ENCODE data around the gene CACNG6.

CACNG6 gene

GRCh38 chr19:53960187-53960586 lies 31.2 kb upstream of the CACNG6 start:
- Histone ChIP-seq H3F3A (ENCODE audit: insufficient read depth, low read length) (no peaks in the 10 kb centered on the region), H3K27me3 (ENCODE audit: insufficient read depth, low read length) (no peaks in the 10 kb centered on the region), H3K4me3 (ENCODE audit: low read depth, low read length, poor library complexity, severe bottlenecking) (no peak overlapping the region), H3K4me2 (ENCODE audit: low read length) (no peak overlapping the region), H3K36me3 (ENCODE audit: insufficient read depth, low read length) (no peaks in the 10 kb centered on the region), H3K9ac (ENCODE audit: low read length) (no peak overlapping the region), H3K4me1 (ENCODE audit: insufficient read depth, low read length, severe bottlenecking) (no peaks in the 10 kb centered on the region), H3K9me2 (ENCODE audit: low read depth, low read length) (no peaks in the 10 kb centered on the region), H3K79me2 (ENCODE audit: insufficient read depth, low read length) (no peaks in the 10 kb centered on the region), H2AFZ (ENCODE audit: low read length) (no peak overlapping the region), H3K9me3 (ENCODE audit: low read length) (no peaks in the 10 kb centered on the region), H4K20me1 (ENCODE audit: insufficient read depth, low read length) (no peaks in the 10 kb centered on the region), H3K27ac (ENCODE audit: low read depth, low read length, poor library complexity, severe bottlenecking) (no peak overlapping the region)
- TF ChIP-seq, protein P1, sequence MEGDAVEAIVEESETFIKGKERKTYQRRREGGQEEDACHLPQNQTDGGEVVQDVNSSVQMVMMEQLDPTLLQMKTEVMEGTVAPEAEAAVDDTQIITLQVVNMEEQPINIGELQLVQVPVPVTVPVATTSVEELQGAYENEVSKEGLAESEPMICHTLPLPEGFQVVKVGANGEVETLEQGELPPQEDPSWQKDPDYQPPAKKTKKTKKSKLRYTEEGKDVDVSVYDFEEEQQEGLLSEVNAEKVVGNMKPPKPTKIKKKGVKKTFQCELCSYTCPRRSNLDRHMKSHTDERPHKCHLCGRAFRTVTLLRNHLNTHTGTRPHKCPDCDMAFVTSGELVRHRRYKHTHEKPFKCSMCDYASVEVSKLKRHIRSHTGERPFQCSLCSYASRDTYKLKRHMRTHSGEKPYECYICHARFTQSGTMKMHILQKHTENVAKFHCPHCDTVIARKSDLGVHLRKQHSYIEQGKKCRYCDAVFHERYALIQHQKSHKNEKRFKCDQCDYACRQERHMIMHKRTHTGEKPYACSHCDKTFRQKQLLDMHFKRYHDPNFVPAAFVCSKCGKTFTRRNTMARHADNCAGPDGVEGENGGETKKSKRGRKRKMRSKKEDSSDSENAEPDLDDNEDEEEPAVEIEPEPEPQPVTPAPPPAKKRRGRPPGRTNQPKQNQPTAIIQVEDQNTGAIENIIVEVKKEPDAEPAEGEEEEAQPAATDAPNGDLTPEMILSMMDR (IDR thresholded peaks at IDR 0.05; ENCODE audit: low read length): no peak
- TF ChIP-seq EZH2 (IDR thresholded peaks at IDR 0.05; ENCODE audit: borderline replicate concordance, low read length): no peak

DNA sequence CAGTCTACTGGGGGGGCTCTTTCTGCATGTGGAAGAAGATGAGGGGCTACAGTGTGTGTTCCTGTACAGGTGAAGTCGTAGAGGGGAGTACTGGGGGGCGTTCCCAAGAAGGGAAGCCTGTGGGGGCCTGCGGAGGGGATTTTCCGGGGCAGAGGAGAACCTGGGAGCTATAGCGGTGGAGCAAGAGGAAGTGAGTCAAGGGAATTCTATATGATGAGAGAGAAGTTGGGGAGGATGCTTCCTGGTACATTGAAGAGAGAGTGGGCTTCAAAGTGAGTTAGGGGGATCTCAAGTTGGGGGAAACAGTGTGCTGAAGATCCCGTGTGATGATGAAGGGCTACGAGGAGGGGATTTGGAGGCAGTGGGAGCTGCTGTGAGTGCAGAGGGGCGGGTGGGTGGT lies 30.6 kb upstream of the CACNG6 start:
- Histone ChIP-seq H3K27me3 (ENCODE audit: insufficient read depth, low read length) (no peaks in the 10 kb centered on the region), H3K27ac (ENCODE audit: low read depth, low read length, poor library complexity, severe bottlenecking) (no peak overlapping the region), H3K9ac (ENCODE audit: low read length) (no peak overlapping the region), H3F3A (ENCODE audit: insufficient read depth, low read length) (no peaks in the 10 kb centered on the region), H3K36me3 (ENCODE audit: insufficient read depth, low read length) (no peaks in the 10 kb centered on the region), H4K20me1 (ENCODE audit: insufficient read depth, low read length) (no peaks in the 10 kb centered on the region), H3K79me2 (ENCODE audit: insufficient read depth, low read length) (no peaks in the 10 kb centered on the region), H3K9me3 (ENCODE audit: low read length) (no peaks in the 10 kb centered on the region), H2AFZ (ENCODE audit: low read length) (no peak overlapping the region), H3K4me3 (ENCODE audit: low read depth, low read length, poor library complexity, severe bottlenecking) (no peak overlapping the region), H3K4me1 (ENCODE audit: insufficient read depth, low read length, severe bottlenecking) (no peaks in the 10 kb centered on the region), H3K9me2 (ENCODE audit: low read depth, low read length) (no peaks in the 10 kb centered on the region), H3K4me2 (ENCODE audit: low read length) (no peak overlapping the region)
- TF ChIP-seq, protein P1 (IDR thresholded peaks at IDR 0.05; ENCODE audit: low read length): no peak
- TF ChIP-seq EZH2 (IDR thresholded peaks at IDR 0.05; ENCODE audit: borderline replicate concordance, low read length): no peak

GRCh38 chr19:53961523-53962356 lies 29.7 kb upstream of the CACNG6 start:
- H3K4me1 ChIP-seq (ENCODE audit: insufficient read depth, low read length, severe bottlenecking): no peaks in the 10 kb centered on the region
- H3K9me2 ChIP-seq (ENCODE audit: low read depth, low read length): no peaks in the 10 kb centered on the region
- H3K79me2 ChIP-seq (ENCODE audit: insufficient read depth, low read length): no peaks in the 10 kb centered on the region
- H3K27me3 ChIP-seq (ENCODE audit: insufficient read depth, low read length): no peaks in the 10 kb centered on the region
- no peak overlapping the region for H3K27ac ChIP-seq (ENCODE audit: low read depth, low read length, poor library complexity, severe bottlenecking)
- no peak overlapping the region for H3K4me2 ChIP-seq (ENCODE audit: low read length)
- no peak overlapping the region for H2AFZ ChIP-seq (ENCODE audit: low read length)
- H3F3A ChIP-seq (ENCODE audit: insufficient read depth, low read length): no peaks in the 10 kb centered on the region
- H3K9ac ChIP-seq (ENCODE audit: low read length): no peak overlapping the region
- H3K9me3 ChIP-seq (ENCODE audit: low read length): no peaks in the 10 kb centered on the region
- H3K36me3 ChIP-seq (ENCODE audit: insufficient read depth, low read length): no peaks in the 10 kb centered on the region
- H4K20me1 ChIP-seq (ENCODE audit: insufficient read depth, low read length): no peaks in the 10 kb centered on the region
- TF ChIP-seq EZH2 (IDR thresholded peaks at IDR 0.05; ENCODE audit: borderline replicate concordance, low read length): no peak
- TF ChIP-seq, protein P1 (IDR thresholded peaks at IDR 0.05; ENCODE audit: low read length): no peak
- no peak overlapping the region for H3K4me3 ChIP-seq (ENCODE audit: low read depth, low read length, poor library complexity, severe bottlenecking)

Data from OCI-LY1 (cell line).